A549 (cell line): Measurements from ENCODE around the gene SHANK1. TPM values are rescaled to one million over a fixed set of nuclear protein-coding genes. Genes with fewer than 3 reads are reported as not detected.

Experiments used
- ATAC-seq, 2 experiments: fragments of 200-7000 bp in 1 of 2; fragments of >200 bp in 1 of 2; cut with Nextera tagmentation in 1 of 2; cut with Tn5 transposase in 1 of 2; 3 replicates each; pipeline versions ENCODE4 v1.8.0 to v1.9.1; 2018 to 2020; ENCODE audit warnings: mild to moderate bottlenecking in 1 of 2, moderate library complexity in 1 of 2
- CTCF ChIA-PET: fragments of 300-600 bp; sonication (Branson Sonifier 250); formaldehyde crosslinking; extraction: SDS; loops from one replicate; lab custom pipeline; 2021; ENCODE audit warnings: antibody characterized with exemption, inconsistent platforms; lab: Yijun Ruan, JAX
- POLR2A ChIA-PET: fragments of 350-600 bp; formaldehyde crosslinking; extraction: SDS; loops from one replicate; lab custom pipeline; 2021; ENCODE audit warnings: antibody characterized with exemption, inconsistent platforms; lab: Yijun Ruan, JAX
- DNase-seq, 2 experiments: peaks; one replicate each; pipeline versions ENCODE4 v3.0.0 to v3.0.0-alpha.2; 2011 to 2016; ENCODE audit warnings: low read depth in 1 of 2, low spot score in 1 of 2
- FAIRE-seq: peaks from 2 replicates; lab custom pipeline; 2011; peaks lifted over from hg19 to GRCh38; lab: Jason Lieb, UNC
- H3K27ac ChIP-seq, 2 experiments: fragments of >200 bp; sonication (Bioruptor Twin); formaldehyde crosslinking; 3 replicates each; pipeline ENCODE4 v1.5.1; 2016 to 2017
- H3K4me1 ChIP-seq: fragments of >200 bp; sonication (Bioruptor Twin); formaldehyde crosslinking; 3 replicates; pipeline ENCODE4 v1.6.1; 2016
- H3K4me2 ChIP-seq: fragments of >200 bp; sonication (Bioruptor Twin); formaldehyde crosslinking; 3 replicates; pipeline ENCODE4 v1.6.1; 2016
- H3K4me3 ChIP-seq: fragments of >200 bp; sonication (Bioruptor Twin); formaldehyde crosslinking; 3 replicates; pipeline ENCODE4 v1.5.1; 2016
- H3K9me3 ChIP-seq: fragments of >200 bp; sonication (Bioruptor Twin); formaldehyde crosslinking; 3 replicates; pipeline ENCODE4 v1.6.1; 2016
- BHLHE40 ChIP-seq: IDR thresholded peaks from 2 replicates; pipeline ENCODE4 v1.6.1; 2012; ENCODE audit warnings: low read depth, low read length, inconsistent platforms
- CHD2 ChIP-seq: fragments of 150-350 bp; IDR thresholded peaks from 2 replicates; pipeline ENCODE4 v1.6.1; 2014; ENCODE audit warnings: low read length; ENCODE audit not compliant: partially characterized antibody
- EHF ChIP-seq: fragments of 250-450 bp; sonication (Bioruptor Pico); IDR thresholded peaks from 2 replicates; pipeline ENCODE4 v1.5.0; 2020; ENCODE audit warnings: mild to moderate bottlenecking
- EP300 ChIP-seq, 2 experiments: fragments of >200 bp; sonication (Bioruptor Twin); formaldehyde crosslinking; IDR thresholded peaks; 2 replicates in 1 of 2; 3 replicates in 1 of 2; pipeline ENCODE4 v1.6.1; 2016 to 2017
- FOSL2 ChIP-seq, 2 experiments: fragments of 450-650 bp in 1 of 2; fragments of >200 bp in 1 of 2; sonication (Bioruptor Twin) in 1 of 2; formaldehyde crosslinking; IDR thresholded peaks; 2 replicates each; pipeline versions ENCODE4 v1.5.0 to v1.6.1; 2016 to 2020; ENCODE audit warnings: mild to moderate bottlenecking in 1 of 2, moderate library complexity in 1 of 2
- HDAC2 ChIP-seq: fragments of 200-600 bp; sonication (generic); IDR thresholded peaks from 2 replicates; pipeline ENCODE4 v1.6.1; 2016
- HEYL ChIP-seq: fragments of 250-450 bp; sonication (Bioruptor Pico); IDR thresholded peaks from 2 replicates; pipeline ENCODE4 v1.8.0; 2021; ENCODE audit warnings: mild to moderate bottlenecking, moderate library complexity
- HOXB13 ChIP-seq: fragments of 250-450 bp; sonication (Bioruptor Pico); IDR thresholded peaks from 2 replicates; pipeline ENCODE4 v1.5.0; 2020; ENCODE audit warnings: low read depth, mild to moderate bottlenecking, moderate library complexity
- HOXB5 ChIP-seq: fragments of 250-450 bp; sonication (Bioruptor Pico); IDR thresholded peaks from 2 replicates; pipeline ENCODE4 v1.5.0; 2020; ENCODE audit warnings: mild to moderate bottlenecking, moderate library complexity
- JUN ChIP-seq, 2 experiments: fragments of >200 bp; sonication (Bioruptor Twin); formaldehyde crosslinking; IDR thresholded peaks; 2 replicates in 1 of 2; 3 replicates in 1 of 2; pipeline ENCODE4 v1.6.1; 2016 to 2017
- MAFK ChIP-seq: fragments of 450-650 bp; IDR thresholded peaks from 2 replicates; pipeline ENCODE4 v1.6.1; 2014; ENCODE audit not compliant: partially characterized antibody
- NFE2L2 ChIP-seq: fragments of 150-350 bp; conservative IDR thresholded peaks from 2 replicates; pipeline ENCODE4 v1.6.1; 2014; ENCODE audit warnings: low read length
- NPAS2 ChIP-seq: fragments of 250-450 bp; sonication (Bioruptor Pico); IDR thresholded peaks from 2 replicates; pipeline ENCODE4 v1.8.0; 2022; ENCODE audit warnings: mild to moderate bottlenecking, moderate library complexity, borderline replicate concordance
- POLR2AphosphoS2 ChIP-seq: conservative IDR thresholded peaks from 2 replicates; pipeline ENCODE4 v1.6.1; 2012; ENCODE audit warnings: low read length, improper control_type of control experiment, inconsistent platforms
- RAD21 ChIP-seq, 2 experiments: fragments of >200 bp in 1 of 2; sonication (Bioruptor Twin) in 1 of 2; formaldehyde crosslinking in 1 of 2; IDR thresholded peaks in 1 of 2; conservative IDR thresholded peaks in 1 of 2; 2 replicates in 1 of 2; 3 replicates in 1 of 2; pipeline ENCODE4 v1.6.1; 2012 to 2018; ENCODE audit warnings: inconsistent platforms in 1 of 2
- RFX5 ChIP-seq: fragments of 450-650 bp; IDR thresholded peaks from 2 replicates; pipeline ENCODE4 v1.7.1; 2014; ENCODE audit warnings: antibody characterized with exemption, mild to moderate bottlenecking, moderate library complexity
- ZFP36 ChIP-seq: fragments of 450-650 bp; IDR thresholded peaks from 2 replicates; pipeline ENCODE4 v1.6.1; 2014; ENCODE audit warnings: borderline replicate concordance; ENCODE audit not compliant: partially characterized antibody
- ZNF302 ChIP-seq: fragments of 250-450 bp; sonication (Bioruptor Pico); IDR thresholded peaks from 2 replicates; pipeline ENCODE4 v1.9.0; 2021; ENCODE audit warnings: inconsistent platforms, mild to moderate bottlenecking, moderate library complexity
- ZSCAN20 ChIP-seq: fragments of 250-450 bp; sonication (Bioruptor Pico); IDR thresholded peaks from 2 replicates; pipeline ENCODE4 v1.8.0; 2022; ENCODE audit warnings: mild to moderate bottlenecking, moderate library complexity
- WGBS: methylation state at CpG from one replicate; pipeline ENCODE4 v1.1.6; 2017; ENCODE audit errors: missing lambda C conversion rate; 5-methylcytosine and 5-hydroxymethylcytosine counted together
- polyA plus RNA-seq, 4 experiments: library from polyadenylated mRNA; depleted of rRNA in 3 of 4; stranded (reverse); fragments of >200 nt; fragmentation: RNase III in 1 of 4; extraction: RNeasy Plus Mini Kit Qiagen cat#74134 plus additional on column Dnase treatment in 1 of 4; gene quantifications; 2 replicates in 3 of 4; 3 replicates in 1 of 4; pipeline ENCODE4 v1.2.3, GENCODE V29; 2011 to 2017
- TF ChIP-seq, protein P1 (sequence below): fragments of 250-450 bp; sonication (Bioruptor Pico); IDR thresholded peaks from 2 replicates; pipeline ENCODE4 v1.5.0; 2021; ENCODE audit warnings: mild to moderate bottlenecking, moderate library complexity, borderline replicate concordance
- TF ChIP-seq, protein P2 (sequence below): IDR thresholded peaks from 2 replicates; pipeline ENCODE4 v1.6.1; 2012
- TF ChIP-seq, protein P3 (sequence below): IDR thresholded peaks from 2 replicates; pipeline ENCODE4 v1.6.1; 2012; ENCODE audit warnings: low read depth, borderline replicate concordance
- TF ChIP-seq, protein P4 (sequence below): fragments of 450-650 bp; IDR thresholded peaks from 2 replicates; pipeline ENCODE4 v1.6.1; 2014; ENCODE audit warnings: antibody characterized with exemption

SHANK1 gene
- polyA plus RNA-seq, 2 of the 4 experiments (the other 2 are of a cell fraction): 0.04 to 0.17 TPM

DNA sequence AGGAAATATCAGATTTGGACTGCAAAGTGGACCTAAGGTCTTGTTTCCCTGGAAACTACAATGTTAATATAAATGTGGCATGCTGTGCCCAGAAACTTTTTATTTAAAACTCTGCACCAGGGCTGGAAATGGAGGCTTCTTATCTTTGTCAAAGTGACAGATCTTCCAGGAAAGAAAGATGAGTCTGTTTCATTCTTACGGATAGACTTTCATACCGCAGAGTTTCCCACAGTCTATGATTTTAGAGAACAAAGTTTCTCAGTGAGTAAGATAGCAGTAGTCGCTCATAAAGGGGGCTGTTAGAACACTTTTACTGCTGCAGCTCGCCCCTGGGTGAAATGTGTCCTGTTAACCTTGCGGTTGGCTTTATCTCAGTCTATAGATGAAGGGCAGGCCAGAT, 10.3 kb upstream of the SHANK1 start:
- TF ChIP-seq ZFP36: no peak
- TF ChIP-seq NPAS2 (CRISPR knock-in tag): no peak
- no peak for FAIRE-seq
- no peak for ATAC-seq
- ChIA-PET POLR2A (no interaction called here), CTCF (interaction anchor here (0.7 to 18.4 kb wide), 3 partner anchors 16 to 325 kb away, joined by 3 to 272 read pairs (median 3); no protein-coding TSS in a partner anchor)
- no peak for DNase-seq
- no peaks in the 10 kb centered on the region for H3K9me3 ChIP-seq
- H3K4me3 ChIP-seq: no peak overlapping the region
- no peak overlapping the region for H3K27ac ChIP-seq
- no peak overlapping the region for H3K4me2 ChIP-seq
- peaks cover 9% of the 10 kb centered on the region; the same call in 1 of the 3 replicates for H3K4me1 ChIP-seq
- WGBS: 74% methylated on average over 5 of the region's 5 CpGs

DNA sequence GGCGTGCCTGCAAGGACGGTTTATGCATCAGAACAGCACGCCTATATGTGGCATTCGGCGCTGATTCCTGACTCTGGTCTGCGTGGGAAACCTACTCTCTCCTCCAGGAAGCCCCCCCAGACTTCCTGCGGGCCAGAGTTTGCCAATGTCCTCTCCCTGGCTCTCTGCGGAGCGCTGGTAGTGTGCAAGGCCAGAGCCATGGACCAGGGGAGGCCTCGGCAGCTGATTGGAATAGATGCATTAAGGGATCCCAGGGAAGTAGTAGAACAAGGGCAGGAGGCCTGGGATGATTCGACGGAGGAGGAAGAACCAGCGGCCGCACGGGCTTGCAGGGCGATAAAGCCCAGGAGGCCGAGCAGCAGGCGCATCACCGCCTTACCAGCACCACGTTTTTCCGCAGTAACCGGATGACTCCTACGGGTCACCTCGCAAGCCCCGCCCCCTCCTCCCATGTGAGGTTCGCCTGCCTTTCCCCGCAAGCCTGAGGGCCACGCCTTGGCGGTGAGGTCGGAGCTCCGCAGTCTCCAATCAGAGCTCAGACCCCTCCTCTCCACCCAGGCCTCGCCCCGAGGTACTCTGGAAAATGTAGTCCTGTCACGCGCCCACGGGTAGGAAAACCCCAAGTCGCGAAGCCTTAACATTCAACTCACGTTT, 8.6 kb upstream of the SHANK1 start:
- no peak for ATAC-seq
- Histone ChIP-seq H3K9me3 (no peaks in the 10 kb centered on the region), H3K27ac (no peak overlapping the region), H3K4me1 (peaks cover 14% of the 10 kb centered on the region), H3K4me2 (no peak overlapping the region), H3K4me3 (no peak overlapping the region)
- DNase-seq: no peak
- ChIA-PET POLR2A (no interaction called here), CTCF (interaction anchor here (1.4 to 18.4 kb wide), 2 partner anchors 23 to 50 kb away, joined by 4 to 272 read pairs; no protein-coding TSS in a partner anchor)
- TF ChIP-seq ZNF302 (CRISPR knock-in tag): no peak
- TF ChIP-seq EHF: no peak
- no peak for TF ChIP-seq RAD21 (conservative IDR thresholded peaks at IDR 0.05 in 1 of 2, IDR thresholded peaks at IDR 0.05 in 1 of 2)
- WGBS: 77% methylated on average over 39 of the region's 39 CpGs
- FAIRE-seq: no peak

DNA sequence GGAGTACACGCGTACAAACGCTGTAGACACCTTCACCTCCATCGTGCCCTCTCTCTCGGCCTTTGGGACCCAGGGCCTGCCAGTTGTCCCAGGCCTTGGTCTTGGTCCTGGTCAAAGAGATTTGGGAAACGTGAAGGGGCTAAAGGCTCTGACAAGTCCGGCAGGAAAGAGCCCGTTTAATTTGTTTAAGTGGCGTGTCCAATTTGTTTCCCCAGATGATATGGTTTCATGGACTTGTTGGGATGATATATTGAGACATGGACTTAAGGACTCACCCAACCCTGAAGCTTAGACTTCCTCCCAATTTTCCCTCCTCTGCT, 6.3 kb upstream of the SHANK1 start:
- CTCF ChIA-PET: interaction anchor here (1.0 to 18.4 kb wide), 7 partner anchors 9 to 196 kb away, joined by 3 to 272 read pairs (median 6); no protein-coding TSS in a partner anchor
- H3K4me2 ChIP-seq: peak overlapping the region; percentile 94

DNA sequence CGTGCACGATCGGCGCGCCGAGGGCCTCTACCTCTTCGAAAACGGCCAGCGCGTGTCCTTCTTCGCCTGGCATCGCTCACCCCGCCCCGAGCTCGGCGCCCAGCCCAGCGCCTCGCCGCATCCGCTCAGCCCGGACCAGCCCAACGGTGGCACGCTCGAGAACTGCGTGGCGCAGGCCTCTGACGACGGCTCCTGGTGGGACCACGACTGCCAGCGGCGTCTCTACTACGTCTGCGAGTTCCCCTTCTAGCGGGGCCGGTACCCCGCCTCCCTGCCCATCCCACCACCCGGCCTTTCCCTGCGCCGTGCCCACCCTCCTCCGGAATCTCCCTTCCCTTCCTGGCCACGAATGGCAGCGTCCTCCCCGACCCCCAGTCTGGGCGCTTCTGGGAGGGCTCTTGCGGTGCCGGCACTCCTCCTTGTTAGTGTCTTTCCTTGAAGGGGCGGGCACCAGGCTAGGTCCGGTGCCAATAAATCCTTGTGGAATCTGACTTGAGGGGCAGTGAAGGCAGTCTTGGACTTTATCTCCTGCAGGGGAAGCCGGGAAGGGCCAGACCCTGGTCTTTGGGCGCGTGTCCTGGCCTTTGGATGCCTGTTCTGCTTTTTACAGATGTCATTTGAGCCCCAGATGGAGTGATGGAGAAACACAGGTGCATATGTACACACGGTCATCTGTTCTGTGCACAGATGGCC, 5.8 kb upstream of the SHANK1 start:
- peak overlapping the region; percentile 73 for H3K4me3 ChIP-seq
- 4% methylated on average over 27 of the region's 52 CpGs for WGBS
- TF ChIP-seq, protein P1, sequence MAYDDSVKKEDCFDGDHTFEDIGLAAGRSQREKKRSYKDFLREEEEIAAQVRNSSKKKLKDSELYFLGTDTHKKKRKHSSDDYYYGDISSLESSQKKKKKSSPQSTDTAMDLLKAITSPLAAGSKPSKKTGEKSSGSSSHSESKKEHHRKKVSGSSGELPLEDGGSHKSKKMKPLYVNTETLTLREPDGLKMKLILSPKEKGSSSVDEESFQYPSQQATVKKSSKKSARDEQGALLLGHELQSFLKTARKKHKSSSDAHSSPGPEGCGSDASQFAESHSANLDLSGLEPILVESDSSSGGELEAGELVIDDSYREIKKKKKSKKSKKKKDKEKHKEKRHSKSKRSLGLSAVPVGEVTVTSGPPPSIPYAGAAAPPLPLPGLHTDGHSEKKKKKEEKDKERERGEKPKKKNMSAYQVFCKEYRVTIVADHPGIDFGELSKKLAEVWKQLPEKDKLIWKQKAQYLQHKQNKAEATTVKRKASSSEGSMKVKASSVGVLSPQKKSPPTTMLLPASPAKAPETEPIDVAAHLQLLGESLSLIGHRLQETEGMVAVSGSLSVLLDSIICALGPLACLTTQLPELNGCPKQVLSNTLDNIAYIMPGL: no peak
- TF ChIP-seq, protein P2, sequence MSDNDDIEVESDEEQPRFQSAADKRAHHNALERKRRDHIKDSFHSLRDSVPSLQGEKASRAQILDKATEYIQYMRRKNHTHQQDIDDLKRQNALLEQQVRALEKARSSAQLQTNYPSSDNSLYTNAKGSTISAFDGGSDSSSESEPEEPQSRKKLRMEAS: peak; percentile 94
- TF ChIP-seq JUN (IDR thresholded peaks at IDR 0.05) (peak; percentile 7 to 17; a peak in 1 of 5 replicates), HOXB13 (CRISPR knock-in tag) (peak; percentile 54; the same call in 1 of the 2 replicates), CHD2 (no peak), RFX5 (0 out of 2 replicates have a peak, but pooled peaks have one; percentile 59), HOXB5 (CRISPR knock-in tag) (peak; percentile 78; the same call in 1 of the 2 replicates), EHF (0 out of 2 replicates have a peak, but pooled peaks have one; percentile 59), ZSCAN20 (no peak), FOSL2 (IDR thresholded peaks at IDR 0.05) (no peak), FOSL2 (CRISPR knock-in tag; IDR thresholded peaks at IDR 0.05) (no peak), HEYL (CRISPR knock-in tag) (no peak), NFE2L2 (no peak)
- TF ChIP-seq, protein P3, sequence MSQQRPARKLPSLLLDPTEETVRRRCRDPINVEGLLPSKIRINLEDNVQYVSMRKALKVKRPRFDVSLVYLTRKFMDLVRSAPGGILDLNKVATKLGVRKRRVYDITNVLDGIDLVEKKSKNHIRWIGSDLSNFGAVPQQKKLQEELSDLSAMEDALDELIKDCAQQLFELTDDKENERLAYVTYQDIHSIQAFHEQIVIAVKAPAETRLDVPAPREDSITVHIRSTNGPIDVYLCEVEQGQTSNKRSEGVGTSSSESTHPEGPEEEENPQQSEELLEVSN: peak; percentile 92

More for the DNA sequence above, 6.3 kb upstream of the SHANK1 start:
- Histone ChIP-seq H3K9me3 (no peaks in the 10 kb centered on the region), H3K4me3 (peak overlapping the region; percentile 73), H3K27ac (peak overlapping the region in 1 of 2 experiments; percentile 92; a peak in 3 of 6 replicates), H3K4me1 (peaks cover 14% of the 10 kb centered on the region)
- ATAC-seq (no peak), FAIRE-seq (no peak), DNase-seq (no peak)
- POLR2A ChIA-PET: no interaction called here
- 85% methylated on average over 9 of the region's 9 CpGs for WGBS
- no peak for TF ChIP-seq EP300 (IDR thresholded peaks at IDR 0.05)
- no peak for TF ChIP-seq POLR2AphosphoS2
- no peak for TF ChIP-seq MAFK
- TF ChIP-seq, protein P3: no peak
- TF ChIP-seq HDAC2: no peak
- no peak for TF ChIP-seq RFX5
- TF ChIP-seq CHD2: no peak
- no peak for TF ChIP-seq BHLHE40
- TF ChIP-seq HOXB5 (CRISPR knock-in tag): no peak
- TF ChIP-seq, protein P4, sequence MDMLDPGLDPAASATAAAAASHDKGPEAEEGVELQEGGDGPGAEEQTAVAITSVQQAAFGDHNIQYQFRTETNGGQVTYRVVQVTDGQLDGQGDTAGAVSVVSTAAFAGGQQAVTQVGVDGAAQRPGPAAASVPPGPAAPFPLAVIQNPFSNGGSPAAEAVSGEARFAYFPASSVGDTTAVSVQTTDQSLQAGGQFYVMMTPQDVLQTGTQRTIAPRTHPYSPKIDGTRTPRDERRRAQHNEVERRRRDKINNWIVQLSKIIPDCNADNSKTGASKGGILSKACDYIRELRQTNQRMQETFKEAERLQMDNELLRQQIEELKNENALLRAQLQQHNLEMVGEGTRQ: no peak

More for the DNA sequence above, 5.8 kb upstream of the SHANK1 start:
- no peaks in the 10 kb centered on the region for H3K9me3 ChIP-seq
- ChIA-PET CTCF (interaction anchor here (0.6 to 18.4 kb wide), 55 partner anchors 10 to 375 kb away, joined by 3 to 272 read pairs (median 5); no protein-coding TSS in a partner anchor), POLR2A (interaction anchor here (0.6 to 2.1 kb wide), 24 partner anchors 9 to 397 kb away, joined by 3 to 34 read pairs (median 6); partner anchors contain the start of genes ACP4, JOSD2 and KCNC3)
- DNase-seq: no peak
- peak overlapping the region; percentile 94 for H3K4me2 ChIP-seq
- peak overlapping the region; percentile 86 to 92 for H3K27ac ChIP-seq
- H3K4me1 ChIP-seq: peaks cover 14% of the 10 kb centered on the region
- peak; percentile 43 to 62; a peak in 5 of 6 replicates for ATAC-seq
- no peak for FAIRE-seq
